ENCODE results near the gene PTGIS.

- no peak for TF ChIP-seq POLR2A (IDR thresholded peaks at IDR 0.05)
- TF ChIP-seq, protein P1, sequence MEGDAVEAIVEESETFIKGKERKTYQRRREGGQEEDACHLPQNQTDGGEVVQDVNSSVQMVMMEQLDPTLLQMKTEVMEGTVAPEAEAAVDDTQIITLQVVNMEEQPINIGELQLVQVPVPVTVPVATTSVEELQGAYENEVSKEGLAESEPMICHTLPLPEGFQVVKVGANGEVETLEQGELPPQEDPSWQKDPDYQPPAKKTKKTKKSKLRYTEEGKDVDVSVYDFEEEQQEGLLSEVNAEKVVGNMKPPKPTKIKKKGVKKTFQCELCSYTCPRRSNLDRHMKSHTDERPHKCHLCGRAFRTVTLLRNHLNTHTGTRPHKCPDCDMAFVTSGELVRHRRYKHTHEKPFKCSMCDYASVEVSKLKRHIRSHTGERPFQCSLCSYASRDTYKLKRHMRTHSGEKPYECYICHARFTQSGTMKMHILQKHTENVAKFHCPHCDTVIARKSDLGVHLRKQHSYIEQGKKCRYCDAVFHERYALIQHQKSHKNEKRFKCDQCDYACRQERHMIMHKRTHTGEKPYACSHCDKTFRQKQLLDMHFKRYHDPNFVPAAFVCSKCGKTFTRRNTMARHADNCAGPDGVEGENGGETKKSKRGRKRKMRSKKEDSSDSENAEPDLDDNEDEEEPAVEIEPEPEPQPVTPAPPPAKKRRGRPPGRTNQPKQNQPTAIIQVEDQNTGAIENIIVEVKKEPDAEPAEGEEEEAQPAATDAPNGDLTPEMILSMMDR (IDR thresholded peaks at IDR 0.05), result no peak
Observed at GRCh38 chr20:49507741-49508434, 60.0 kb downstream of the PTGIS start.

Measured in right lobe of liver (tissue), 4 donors.